Spinal cord (tissue), 10 donors: Measurements from ENCODE around the gene MBNL3. TPM values are rescaled to one million over a fixed set of nuclear protein-coding genes. Genes with fewer than 3 reads are reported as not detected.
A peak's percentile ranks its signal among the peaks of the same experiment; 100 is the strongest.

Experiments
- DNase-seq, 6 donors: peaks; one replicate each; pipeline versions ENCODE4 v3.0.0 to v3.0.0-alpha.2; 2013 to 2015; ENCODE audit warnings: low spot score in 6 of 6, low read depth in 4 of 6
- H3K27ac ChIP-seq: one replicate; pipeline ENCODE4 v1.5.1; 2013; ENCODE audit warnings: low read depth, low read length, control low read depth
- H3K27me3 ChIP-seq: one replicate; pipeline ENCODE4 v1.6.1; 2013; ENCODE audit warnings: low read length; ENCODE audit not compliant: control insufficient read depth, insufficient read depth
- H3K36me3 ChIP-seq: one replicate; pipeline ENCODE4 v1.6.1; 2013; ENCODE audit warnings: low read length; ENCODE audit not compliant: control insufficient read depth, insufficient read depth
- H3K4me1 ChIP-seq: one replicate; pipeline ENCODE4 v1.6.1; 2013; ENCODE audit warnings: low read length; ENCODE audit not compliant: control insufficient read depth, insufficient read depth
- H3K4me3 ChIP-seq: one replicate; pipeline ENCODE4 v1.5.1; 2013; ENCODE audit warnings: low read depth, low read length, control low read depth
- H3K9me3 ChIP-seq: one replicate; pipeline ENCODE4 v1.6.1; 2013; ENCODE audit warnings: low read length; ENCODE audit not compliant: control insufficient read depth, insufficient read depth
- WGBS: methylation state at CpG from one replicate; pipeline ENCODE4 v1.1.5; 2013; ENCODE audit warnings: missing lambda C conversion rate; ENCODE audit not compliant: insufficient coverage; 5-methylcytosine and 5-hydroxymethylcytosine counted together
- polyA plus RNA-seq, 2 donors: library from polyadenylated mRNA; unstranded; fragments of 120-200 nt; gene quantifications; one replicate each; pipeline ENCODE4 v1.2.1, GENCODE V29; 2013; ENCODE audit not compliant: insufficient read length in 2 of 2
- total RNA-seq, 2 donors: library from RNA; depleted of rRNA in 1 of 2; stranded (reverse); fragments of 120-200 nt in 1 of 2; fragments of >200 nt in 1 of 2; gene quantifications; one replicate each; pipeline versions ENCODE4 v1.2.3 to v1.2.4, GENCODE V29; 2013 to 2014
- donor health status: healthy.

The MBNL3 gene
- total and polyA plus RNA-seq, 4 donors, result 2.0 to 12.3 (median 5.9) TPM

- Histone ChIP-seq H3K4me1 (no peaks in the 10 kb centered on the region), H3K27ac (no peak overlapping the region), H3K36me3 (no peaks in the 10 kb centered on the region), H3K27me3 (peaks cover 13% of the 10 kb centered on the region), H3K4me3 (no peak overlapping the region), H3K9me3 (no peaks in the 10 kb centered on the region)
- 50% methylated on average over 2 of the region's 4 CpGs for WGBS
- DNase-seq, result no peak
Measured at GRCh38 chrX:132482632-132483031, 6.2 kb downstream of the MBNL3 start.

- Histone ChIP-seq H3K9me3 (no peaks in the 10 kb centered on the region), H3K4me3 (no peak overlapping the region), H3K4me1 (no peaks in the 10 kb centered on the region), H3K27ac (no peak overlapping the region), H3K27me3 (peaks cover 1% of the 10 kb centered on the region), H3K36me3 (no peaks in the 10 kb centered on the region)
- DNase-seq, result no peak
- WGBS, result no CpG with 5 or more reads among the region's 1 CpG
Measured at GRCh38 chrX:132481449-132481848, 7.4 kb downstream of the MBNL3 start.

GRCh38 chrX:132480581-132481203 is 8.1 kb downstream of the MBNL3 start:
- Histone ChIP-seq H3K27ac (peak overlapping the region; percentile 70), H3K4me3 (no peak overlapping the region), H3K36me3 (no peaks in the 10 kb centered on the region), H3K4me1 (no peaks in the 10 kb centered on the region), H3K27me3 (no peaks in the 10 kb centered on the region), H3K9me3 (no peaks in the 10 kb centered on the region)
- DNase-seq, result peak in 2 of 6 donors; percentile 43 to 54
- WGBS, result 8% methylated on average over 4 of the region's 6 CpGs

GRCh38 chrX:132474544-132475248 is 14.1 kb downstream of the MBNL3 start:
- Histone ChIP-seq H3K4me1 (no peaks in the 10 kb centered on the region), H3K27ac (no peak overlapping the region), H3K27me3 (no peaks in the 10 kb centered on the region), H3K4me3 (no peak overlapping the region), H3K36me3 (no peaks in the 10 kb centered on the region), H3K9me3 (no peaks in the 10 kb centered on the region)
- no peak for DNase-seq
- WGBS, result 100% methylated on average over 1 of the region's 1 CpG

GRCh38 chrX:132472397-132472796 is 16.4 kb downstream of the MBNL3 start:
- Histone ChIP-seq H3K4me3 (no peak overlapping the region), H3K27me3 (peaks cover 2% of the 10 kb centered on the region), H3K27ac (no peak overlapping the region), H3K36me3 (no peaks in the 10 kb centered on the region), H3K9me3 (no peaks in the 10 kb centered on the region), H3K4me1 (no peaks in the 10 kb centered on the region)
- DNase-seq, result no peak
- no CpG with 5 or more reads among the region's 1 CpG for WGBS

GRCh38 chrX:132470831-132471230 is 18.0 kb downstream of the MBNL3 start:
- no peak overlapping the region for H3K27ac ChIP-seq
- WGBS, result no CpG with 5 or more reads among the region's 2 CpGs
- DNase-seq, result no peak

GRCh38 chrX:132470179-132470578 is 18.7 kb downstream of the MBNL3 start:
- Histone ChIP-seq H3K27ac (no peak overlapping the region), H3K27me3 (peaks cover 2% of the 10 kb centered on the region), H3K4me1 (no peaks in the 10 kb centered on the region), H3K9me3 (no peaks in the 10 kb centered on the region), H3K4me3 (no peak overlapping the region), H3K36me3 (no peaks in the 10 kb centered on the region)
- DNase-seq, result no peak
- WGBS, result no CpG with 5 or more reads among the region's 1 CpG

More at GRCh38 chrX:132470831-132471230, 18.0 kb downstream of the MBNL3 start:
- Histone ChIP-seq H3K9me3 (no peaks in the 10 kb centered on the region), H3K36me3 (no peaks in the 10 kb centered on the region), H3K4me3 (no peak overlapping the region), H3K4me1 (no peaks in the 10 kb centered on the region), H3K27me3 (peaks cover 2% of the 10 kb centered on the region)

GRCh38 chrX:132468454-132468853 is 20.4 kb downstream of the MBNL3 start:
- no peak for DNase-seq
- Histone ChIP-seq H3K27me3 (peaks cover 2% of the 10 kb centered on the region), H3K4me1 (no peaks in the 10 kb centered on the region), H3K36me3 (no peaks in the 10 kb centered on the region), H3K27ac (no peak overlapping the region), H3K4me3 (no peak overlapping the region), H3K9me3 (peaks cover 2% of the 10 kb centered on the region)
- WGBS, result no CpG with 5 or more reads among the region's 3 CpGs

- no peak overlapping the region for H3K27ac ChIP-seq
- H3K9me3 ChIP-seq, result peaks cover 4% of the 10 kb centered on the region
- H3K27me3 ChIP-seq, result peaks cover 2% of the 10 kb centered on the region
- no peaks in the 10 kb centered on the region for H3K36me3 ChIP-seq
- no peaks in the 10 kb centered on the region for H3K4me1 ChIP-seq
- no peak overlapping the region for H3K4me3 ChIP-seq
- no peak for DNase-seq
- no CpG with 5 or more reads among the region's 3 CpGs for whole genome bisulfite sequencing
Measured at GRCh38 chrX:132467989-132468388, 20.8 kb downstream of the MBNL3 start.

- no peaks in the 10 kb centered on the region for H3K4me1 ChIP-seq
- no CpG with 5 or more reads among the region's 3 CpGs for WGBS
- peaks cover 2% of the 10 kb centered on the region for H3K27me3 ChIP-seq
- H3K4me3 ChIP-seq, result no peak overlapping the region
- no peak overlapping the region for H3K27ac ChIP-seq
- H3K9me3 ChIP-seq, result peaks cover 4% of the 10 kb centered on the region
- H3K36me3 ChIP-seq, result no peaks in the 10 kb centered on the region
- DNase-seq, result no peak
Measured at GRCh38 chrX:132467026-132467425, 21.8 kb downstream of the MBNL3 start.
